Iris pigment epithelial cell (primary cell): Measurements from ENCODE around the gene HES5.
"Not testable (repeated sequence)": the region's sequence is repeated elsewhere in the genome, so short reads cannot be mapped to it uniquely, and the experiment has no call there.

Experiments
- DNase-seq: peaks from one replicate; pipeline ENCODE4 v3.0.0-alpha.2; 2011; ENCODE audit warnings: low read depth

Gene HES5

DNA sequence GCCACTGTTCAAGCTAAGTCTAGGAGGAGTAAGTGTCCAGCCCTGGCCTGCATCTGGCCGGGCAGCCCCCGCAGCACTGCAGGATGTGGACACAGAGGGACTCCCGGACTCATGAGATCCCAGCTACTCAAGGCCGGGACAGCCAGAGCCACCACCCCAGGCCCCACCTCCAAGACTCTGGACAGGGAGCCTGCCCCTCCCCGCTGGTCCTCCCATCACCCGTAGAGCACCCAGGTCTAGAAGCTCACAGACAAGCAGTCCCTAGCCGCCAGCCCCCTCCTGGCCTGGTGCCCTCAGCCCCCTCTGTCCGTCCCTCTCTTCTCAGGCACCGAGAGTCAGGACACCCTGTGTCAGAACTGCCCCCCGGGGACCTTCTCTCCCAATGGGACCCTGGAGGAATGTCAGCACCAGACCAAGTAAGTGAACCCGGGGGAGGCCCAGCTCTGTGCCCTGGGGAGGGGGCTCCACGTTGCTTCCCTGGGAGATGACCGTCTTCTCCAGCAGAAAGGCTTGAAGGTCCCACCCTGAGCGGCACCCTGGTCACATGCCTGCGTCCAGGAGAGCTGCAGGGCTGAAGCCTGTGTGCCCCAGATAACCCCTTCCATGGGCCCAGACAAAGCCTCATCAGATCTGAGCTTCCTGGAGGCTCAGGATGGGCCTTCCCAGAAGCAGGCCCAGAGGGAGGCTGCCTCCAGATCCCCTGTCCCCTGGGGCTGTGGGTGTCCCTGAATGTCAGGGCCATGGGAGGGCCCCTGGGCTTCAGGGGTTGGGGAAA lies 30.4 kb upstream of the HES5 start:
- DNase-seq: no peak

- no peak for DNase-seq
These were observed 29.6 kb upstream of the HES5 start for GRCh38 chr1:2559509-2560298.

DNA sequence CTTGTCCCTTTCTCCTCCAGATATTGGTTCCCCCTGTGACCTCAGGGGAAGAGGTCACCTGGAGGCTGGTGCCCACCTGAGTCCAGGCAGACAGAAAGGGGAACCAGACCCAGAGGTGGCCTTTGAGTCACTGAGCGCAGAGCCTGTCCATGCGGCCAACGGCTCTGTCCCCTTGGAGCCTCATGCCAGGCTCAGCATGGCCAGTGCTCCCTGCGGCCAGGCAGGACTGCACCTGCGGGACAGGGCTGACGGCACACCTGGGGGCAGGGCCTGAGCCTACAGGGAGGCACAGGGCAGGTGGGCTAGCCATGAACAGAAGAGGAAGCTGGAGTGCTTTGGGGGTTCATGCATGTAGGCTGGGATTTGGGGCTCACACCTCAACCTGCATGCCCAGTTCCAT lies 28.8 kb upstream of the HES5 start:
- no peak for DNase-seq

DNA sequence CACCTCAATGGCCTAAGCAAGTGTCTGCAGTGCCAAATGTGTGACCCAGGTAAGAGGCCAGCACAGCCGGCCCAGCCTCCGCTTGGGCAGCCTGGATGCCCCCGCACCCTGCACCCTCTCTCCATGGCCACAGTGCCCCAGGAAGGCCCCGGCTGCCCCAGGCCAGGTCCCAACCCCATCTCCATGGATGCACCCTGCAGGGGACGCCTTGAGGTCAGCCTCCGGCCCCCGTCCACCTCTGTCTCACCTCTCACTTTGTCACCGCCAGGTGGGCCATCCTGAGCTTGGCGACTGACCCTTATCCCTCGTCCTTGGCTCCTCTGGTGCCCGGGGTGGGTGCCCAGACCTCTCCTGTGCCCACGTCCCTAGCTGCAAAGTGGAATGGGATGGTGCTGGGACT lies 28.4 kb upstream of the HES5 start:
- DNase-seq: no peak

- no peak for DNase-seq
These were observed 27.7 kb upstream of the HES5 start for GRCh38 chr1:2557482-2558400.

GRCh38 chr1:2556678-2557481 lies 26.8 kb upstream of the HES5 start:
- DNase-seq: no peak

DNA sequence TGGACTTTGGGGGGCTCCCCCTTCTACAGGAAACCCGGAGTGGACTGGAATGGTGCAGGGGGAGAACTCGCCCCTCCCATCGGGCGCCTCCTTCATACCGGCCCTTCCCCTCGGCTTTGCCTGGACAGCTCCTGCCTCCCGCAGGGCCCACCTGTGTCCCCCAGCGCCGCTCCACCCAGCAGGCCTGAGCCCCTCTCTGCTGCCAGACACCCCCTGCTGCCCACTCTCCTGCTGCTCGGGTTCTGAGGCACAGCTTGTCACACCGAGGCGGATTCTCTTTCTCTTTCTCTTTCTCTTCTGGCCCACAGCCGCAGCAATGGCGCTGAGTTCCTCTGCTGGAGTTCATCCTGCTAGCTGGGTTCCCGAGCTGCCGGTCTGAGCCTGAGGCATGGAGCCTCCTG lies 26.2 kb upstream of the HES5 start, which contains the start of gene TNFRSF14:
Gene TNFRSF14 (plus strand): TSS at position 95 of the 401 bp plus-strand sequence. CDS start 294 bp downstream, at position 389.
- DNase-seq: peak; percentile 61

DNA sequence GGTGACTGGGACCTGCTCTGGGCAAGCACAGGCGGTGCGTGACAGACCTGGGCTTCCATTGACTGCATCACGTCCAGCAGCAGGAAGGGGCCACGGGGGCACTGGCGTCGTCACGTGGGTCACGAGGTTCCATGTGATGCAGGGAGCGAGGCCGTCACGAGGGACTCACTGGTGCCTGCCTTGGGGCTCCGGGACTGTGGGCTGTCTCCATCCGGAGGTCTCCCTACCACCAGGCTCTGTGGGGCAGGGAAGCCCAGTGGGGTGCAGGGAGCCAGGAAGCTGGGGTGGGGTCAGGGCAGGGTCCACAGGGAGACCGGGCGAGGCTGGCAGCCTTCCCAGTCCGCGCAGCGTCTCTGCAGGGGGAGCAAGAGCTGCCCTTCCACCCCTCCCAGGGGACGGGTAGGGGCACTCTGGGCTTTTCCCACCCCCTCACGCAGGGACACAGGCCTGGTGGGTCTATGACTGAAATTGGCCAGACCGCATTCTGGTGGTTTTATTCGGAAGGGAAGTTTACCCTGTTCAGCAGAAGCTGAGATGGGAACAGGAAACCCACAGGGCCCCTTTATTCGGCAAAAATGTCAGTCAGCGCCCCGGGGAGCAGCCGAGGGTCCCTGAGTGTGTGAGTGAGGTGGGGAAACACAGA lies 25.7 kb upstream of the HES5 start:
- no peak for DNase-seq

DNA sequence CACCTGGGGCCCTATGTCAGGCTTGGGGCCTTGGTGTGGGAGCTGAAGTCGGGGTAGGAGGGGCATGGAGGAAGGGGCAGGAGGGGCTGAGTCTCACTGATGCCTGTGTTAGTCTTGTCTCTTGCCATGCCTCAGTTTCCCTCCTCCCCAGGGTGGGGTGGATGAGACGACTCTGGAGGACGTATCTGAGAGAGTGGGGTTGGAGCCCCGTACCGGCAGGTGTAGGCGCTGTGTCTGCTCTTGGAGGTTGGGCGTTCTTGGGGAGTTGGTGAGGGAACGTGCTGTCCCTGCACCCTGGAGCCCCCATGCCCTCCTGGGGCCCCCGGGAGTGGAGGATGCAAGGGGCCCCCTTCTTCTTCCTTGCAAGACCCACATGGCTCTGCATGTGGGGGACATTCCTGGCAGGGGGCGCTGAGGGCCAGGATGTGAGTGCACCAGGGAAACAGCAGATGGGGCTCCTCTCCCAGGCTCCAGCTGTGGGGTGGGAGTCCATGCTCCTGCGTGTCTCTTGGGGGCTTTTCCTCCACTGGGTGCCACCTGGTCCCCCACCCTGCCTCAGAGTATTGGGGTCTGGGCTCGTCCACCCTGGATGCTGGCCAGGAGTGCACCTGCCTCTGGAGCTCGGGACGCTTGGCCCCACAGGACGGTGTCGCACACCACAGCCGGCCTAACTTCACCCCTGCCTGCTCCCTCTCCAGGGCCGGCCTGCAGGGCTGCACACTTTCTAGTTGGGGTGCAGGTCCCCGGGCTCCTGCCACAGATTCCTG lies 24.7 kb upstream of the HES5 start:
- DNase-seq: no peak

- DNase-seq: no peak
These were observed 24.0 kb upstream of the HES5 start for GRCh38 chr1:2553871-2554620.

- DNase-seq: not testable (repeated sequence)
These were observed 23.0 kb upstream of the HES5 start for GRCh38 chr1:2553076-2553475.

- no peak for DNase-seq
These were observed 22.1 kb upstream of the HES5 start for GRCh38 chr1:2552189-2552588.

DNA sequence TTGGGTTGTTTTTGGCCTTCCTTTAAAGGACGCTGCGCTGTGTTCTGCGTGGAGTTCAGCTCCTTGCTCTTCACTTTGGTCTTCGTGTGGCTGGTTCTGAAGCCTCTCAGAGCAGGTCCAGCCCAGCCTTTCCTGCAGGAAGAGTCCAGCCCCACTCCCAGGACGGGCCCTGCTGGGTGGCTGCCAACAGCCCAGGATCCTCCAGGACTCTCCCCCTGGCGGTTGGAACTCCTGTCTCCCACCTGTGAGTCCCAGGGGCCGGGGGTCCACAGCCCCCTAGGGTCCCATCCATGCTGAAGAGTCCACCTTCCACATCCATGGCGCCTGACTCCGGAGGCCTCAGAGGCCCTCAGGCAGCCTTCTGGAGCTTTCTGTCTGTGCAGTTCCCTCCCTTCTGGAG lies 21.5 kb upstream of the HES5 start:
- DNase-seq: not testable (repeated sequence)

DNA sequence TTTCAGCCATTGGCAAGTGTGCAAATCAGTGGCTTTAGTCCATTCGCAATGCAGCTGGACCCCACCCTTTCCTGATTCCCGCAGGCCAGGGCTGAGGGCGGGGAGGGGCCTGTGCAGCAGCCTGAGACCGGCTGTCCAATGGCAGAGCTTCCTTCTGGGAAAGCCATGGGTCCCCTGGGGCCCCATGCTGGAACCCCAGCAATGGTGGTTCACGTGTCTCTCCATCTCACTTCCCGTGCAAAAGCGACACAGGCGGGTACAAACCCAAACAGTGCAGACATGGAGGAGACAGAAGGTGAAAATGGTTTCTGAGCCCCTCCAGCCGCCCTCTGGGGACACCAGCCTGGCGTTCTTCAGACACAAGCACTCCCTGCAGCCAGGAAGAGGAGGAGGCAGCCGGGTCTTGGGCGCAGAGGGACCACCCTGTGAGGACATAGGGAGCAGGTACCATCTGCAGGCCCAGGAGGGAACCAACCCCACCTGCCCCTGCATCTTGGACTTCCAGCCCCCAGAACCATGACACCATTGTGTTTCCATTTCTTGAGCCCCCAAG lies 20.3 kb upstream of the HES5 start:
- not testable (repeated sequence) for DNase-seq

- not testable (repeated sequence) for DNase-seq
These were observed 19.4 kb upstream of the HES5 start for GRCh38 chr1:2549367-2550029.

DNA sequence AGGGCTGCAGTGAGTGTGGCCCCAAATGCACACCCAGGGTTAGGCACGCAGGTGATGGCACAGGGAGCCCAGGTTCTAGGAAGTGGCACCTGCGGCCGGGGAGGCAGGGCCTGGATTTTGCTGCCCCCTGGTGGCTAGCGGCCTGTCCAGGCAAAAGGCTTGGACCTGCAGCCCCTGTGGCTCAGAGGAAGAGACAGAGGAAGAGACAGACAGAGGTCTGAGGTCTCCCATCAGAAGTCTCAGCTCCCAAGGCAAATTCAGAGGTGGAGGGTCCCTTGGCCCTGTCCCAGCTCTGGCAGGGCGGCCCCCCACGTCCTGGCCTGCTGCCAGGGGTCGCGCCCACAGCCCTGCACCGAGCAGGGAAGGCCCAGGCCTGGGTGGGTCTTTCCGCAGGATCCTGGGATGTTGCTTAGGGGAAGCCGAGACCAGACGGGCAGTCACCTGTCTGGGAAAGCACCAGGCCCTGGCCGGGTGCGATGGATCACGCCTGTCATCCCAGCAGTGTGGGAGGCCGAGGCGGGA lies 18.1 kb upstream of the HES5 start:
- peak; percentile 59 for DNase-seq

DNA sequence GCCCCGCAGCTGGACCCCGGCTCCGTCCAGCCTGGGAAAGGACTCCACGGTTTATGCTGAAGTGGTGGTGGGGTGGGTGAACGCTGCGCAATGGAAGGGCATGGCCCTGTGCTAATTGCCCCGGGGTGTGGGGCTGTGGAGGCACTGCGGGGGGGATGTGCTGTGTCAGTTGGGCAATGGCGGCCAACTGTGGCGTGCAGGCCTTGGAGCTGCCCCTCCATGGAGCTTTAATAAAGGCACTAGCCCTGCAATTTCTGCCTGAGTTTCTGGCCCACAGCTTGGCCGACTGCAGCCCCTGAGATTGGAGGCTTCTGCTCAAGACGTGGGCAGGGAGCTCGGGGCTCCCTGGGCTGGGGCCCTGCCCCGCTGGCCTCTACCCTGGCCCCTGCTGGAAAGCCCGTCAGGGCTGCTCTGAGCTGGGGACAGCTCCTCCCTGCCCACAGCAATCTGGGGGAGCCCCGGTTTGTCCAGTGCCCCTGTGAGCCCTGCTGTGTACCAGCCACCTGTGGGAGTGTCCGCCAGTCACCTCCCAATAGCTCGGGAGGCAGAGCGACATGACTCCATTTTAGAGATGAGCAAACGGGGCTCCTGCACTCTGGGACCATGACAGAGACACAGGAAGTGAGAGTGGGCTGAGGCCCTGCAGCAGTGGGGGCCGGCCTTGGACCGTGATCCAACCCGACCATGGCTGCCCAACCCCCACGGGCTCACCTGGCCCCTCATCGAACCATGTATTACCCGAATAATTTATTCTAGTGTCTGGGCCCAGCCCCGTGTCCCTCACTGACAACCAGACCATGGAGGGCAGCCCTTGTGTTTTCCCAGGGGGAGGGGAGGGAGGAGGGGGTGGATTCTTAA lies 17.4 kb upstream of the HES5 start:
- DNase-seq: no peak
